ENCODE data around the gene REXO2.

The REXO2 gene

GRCh38 chr11:114430290-114430689 is 9.0 kb upstream of the REXO2 start:
- no peaks in the 10 kb centered on the region for H3K9me3 Mint-ChIP-seq
- H3K4me1 Mint-ChIP-seq, result no peaks in the 10 kb centered on the region
- no peaks in the 10 kb centered on the region for H3K27me3 Mint-ChIP-seq
- H3K36me3 Mint-ChIP-seq, result no peaks in the 10 kb centered on the region
- H3K27ac Mint-ChIP-seq, result no peak overlapping the region
- no peak overlapping the region for H3K4me3 Mint-ChIP-seq

- Mint-ChIP-seq H3K4me1 (no peaks in the 10 kb centered on the region), H3K9me3 (no peaks in the 10 kb centered on the region), H3K36me3 (no peaks in the 10 kb centered on the region), H3K4me3 (no peak overlapping the region), H3K27me3 (no peaks in the 10 kb centered on the region), H3K27ac (no peak overlapping the region)
These were observed 6.4 kb upstream of the REXO2 start for GRCh38 chr11:114432893-114433292.

GRCh38 chr11:114433376-114433775 is 5.9 kb upstream of the REXO2 start:
- no peaks in the 10 kb centered on the region for H3K9me3 Mint-ChIP-seq
- no peaks in the 10 kb centered on the region for H3K4me1 Mint-ChIP-seq
- H3K27ac Mint-ChIP-seq, result no peak overlapping the region
- no peaks in the 10 kb centered on the region for H3K27me3 Mint-ChIP-seq
- no peaks in the 10 kb centered on the region for H3K36me3 Mint-ChIP-seq
- no peak overlapping the region for H3K4me3 Mint-ChIP-seq

- Mint-ChIP-seq H3K9me3 (no peaks in the 10 kb centered on the region), H3K4me3 (no peak overlapping the region), H3K27ac (no peak overlapping the region), H3K4me1 (peaks cover 33% of the 10 kb centered on the region), H3K36me3 (no peaks in the 10 kb centered on the region), H3K27me3 (no peaks in the 10 kb centered on the region)
These were observed 964 bp upstream of the REXO2 start for GRCh38 chr11:114438303-114438702.

- H3K9me3 Mint-ChIP-seq, result no peaks in the 10 kb centered on the region
- peak overlapping the region; percentile 99 for H3K4me3 Mint-ChIP-seq
- H3K4me1 Mint-ChIP-seq, result peaks cover 33% of the 10 kb centered on the region
- no peaks in the 10 kb centered on the region for H3K27me3 Mint-ChIP-seq
- peak overlapping the region; percentile 93 for H3K27ac Mint-ChIP-seq
- no peaks in the 10 kb centered on the region for H3K36me3 Mint-ChIP-seq
These were observed 1.0 kb downstream of the REXO2 start for GRCh38 chr11:114440121-114440860.

- no peaks in the 10 kb centered on the region for H3K27me3 Mint-ChIP-seq
- H3K4me1 Mint-ChIP-seq, result peaks cover 37% of the 10 kb centered on the region
- H3K4me3 Mint-ChIP-seq, result peak overlapping the region; percentile 73
- H3K36me3 Mint-ChIP-seq, result peaks cover 3% of the 10 kb centered on the region
- no peak overlapping the region for H3K27ac Mint-ChIP-seq
- H3K9me3 Mint-ChIP-seq, result no peaks in the 10 kb centered on the region
These were observed 1.9 kb downstream of the REXO2 start for GRCh38 chr11:114440971-114441763.

- Mint-ChIP-seq H3K27me3 (no peaks in the 10 kb centered on the region), H3K9me3 (no peaks in the 10 kb centered on the region), H3K36me3 (peaks cover 8% of the 10 kb centered on the region), H3K27ac (no peak overlapping the region), H3K4me1 (peaks cover 43% of the 10 kb centered on the region), H3K4me3 (peak overlapping the region; percentile 73)
These were observed 2.7 kb downstream of the REXO2 start for GRCh38 chr11:114441921-114442320.

- Mint-ChIP-seq H3K27me3 (no peaks in the 10 kb centered on the region), H3K36me3 (peaks cover 10% of the 10 kb centered on the region), H3K4me1 (peaks cover 47% of the 10 kb centered on the region), H3K4me3 (no peak overlapping the region), H3K9me3 (no peaks in the 10 kb centered on the region), H3K27ac (no peak overlapping the region)
These were observed 3.3 kb downstream of the REXO2 start for GRCh38 chr11:114442536-114442935.

- Mint-ChIP-seq H3K4me3 (no peak overlapping the region), H3K27ac (no peak overlapping the region), H3K36me3 (peaks cover 15% of the 10 kb centered on the region), H3K27me3 (no peaks in the 10 kb centered on the region), H3K9me3 (no peaks in the 10 kb centered on the region), H3K4me1 (peaks cover 16% of the 10 kb centered on the region)
These were observed 8.2 kb downstream of the REXO2 start for GRCh38 chr11:114447444-114447843.

- H3K4me1 Mint-ChIP-seq, result peaks cover 15% of the 10 kb centered on the region
- no peak overlapping the region for H3K4me3 Mint-ChIP-seq
- H3K27me3 Mint-ChIP-seq, result no peaks in the 10 kb centered on the region
- peaks cover 15% of the 10 kb centered on the region for H3K36me3 Mint-ChIP-seq
- H3K9me3 Mint-ChIP-seq, result no peaks in the 10 kb centered on the region
- no peak overlapping the region for H3K27ac Mint-ChIP-seq
These were observed 8.6 kb downstream of the REXO2 start for GRCh38 chr11:114447892-114448291.

GRCh38 chr11:114448749-114449482 is 9.6 kb downstream of the REXO2 start:
- H3K4me1 Mint-ChIP-seq, result peaks cover 15% of the 10 kb centered on the region
- H3K9me3 Mint-ChIP-seq, result no peaks in the 10 kb centered on the region
- peaks cover 16% of the 10 kb centered on the region for H3K36me3 Mint-ChIP-seq
- H3K27ac Mint-ChIP-seq, result no peak overlapping the region
- no peak overlapping the region for H3K4me3 Mint-ChIP-seq
- no peaks in the 10 kb centered on the region for H3K27me3 Mint-ChIP-seq

GRCh38 chr11:114449845-114450244 is 10.6 kb downstream of the REXO2 start:
- H3K27ac Mint-ChIP-seq, result no peak overlapping the region
- H3K9me3 Mint-ChIP-seq, result no peaks in the 10 kb centered on the region
- H3K36me3 Mint-ChIP-seq, result peaks cover 18% of the 10 kb centered on the region
- H3K27me3 Mint-ChIP-seq, result no peaks in the 10 kb centered on the region
- no peak overlapping the region for H3K4me3 Mint-ChIP-seq
- peaks cover 15% of the 10 kb centered on the region for H3K4me1 Mint-ChIP-seq

GRCh38 chr11:114452399-114452798 is 13.1 kb downstream of the REXO2 start:
- Mint-ChIP-seq H3K4me1 (peaks cover 5% of the 10 kb centered on the region), H3K4me3 (no peak overlapping the region), H3K36me3 (peaks cover 8% of the 10 kb centered on the region), H3K27me3 (no peaks in the 10 kb centered on the region), H3K9me3 (no peaks in the 10 kb centered on the region), H3K27ac (no peak overlapping the region)

GRCh38 chr11:114463999-114464398 is 24.7 kb downstream of the REXO2 start:
- no peak overlapping the region for H3K27ac Mint-ChIP-seq

GRCh38 chr11:114466742-114467141 is 27.5 kb downstream of the REXO2 start:
- no peak overlapping the region for H3K4me3 Mint-ChIP-seq
- no peaks in the 10 kb centered on the region for H3K27me3 Mint-ChIP-seq
- H3K27ac Mint-ChIP-seq, result no peak overlapping the region
- peaks cover 8% of the 10 kb centered on the region for H3K36me3 Mint-ChIP-seq
- H3K9me3 Mint-ChIP-seq, result peaks cover 6% of the 10 kb centered on the region
- H3K4me1 Mint-ChIP-seq, result no peaks in the 10 kb centered on the region

More at GRCh38 chr11:114463999-114464398, 24.7 kb downstream of the REXO2 start:
- Mint-ChIP-seq H3K4me3 (no peak overlapping the region), H3K9me3 (peaks cover 6% of the 10 kb centered on the region), H3K4me1 (no peaks in the 10 kb centered on the region), H3K36me3 (peaks cover 11% of the 10 kb centered on the region), H3K27me3 (no peaks in the 10 kb centered on the region)

- Mint-ChIP-seq H3K27ac (no peak overlapping the region), H3K27me3 (peaks cover 4% of the 10 kb centered on the region), H3K9me3 (no peaks in the 10 kb centered on the region), H3K36me3 (peaks cover 2% of the 10 kb centered on the region), H3K4me3 (no peak overlapping the region), H3K4me1 (no peaks in the 10 kb centered on the region)
These were observed 33.4 kb downstream of the REXO2 start for GRCh38 chr11:114472661-114473060.

All from activated naive CD4-positive, alpha-beta T cell treated with anti-CD3 and anti-CD28 coated beads, Interleukin-2, amount 50 U/mL, for 24 hours (primary cell).